Activated CD8-positive, alpha-beta T cell treated with anti-CD3 and anti-CD28 coated beads for 36 hours (primary cell): ENCODE measurements around the gene FJX1. TPM values are rescaled to one million over a fixed set of nuclear protein-coding genes. Genes with fewer than 3 reads are reported as not detected.

Experiments used
- ATAC-seq: fragments of 200-7000 bp; cut with Tn5 transposase; one replicate; pipeline ENCODE4 v1.10.0; 2021; ENCODE audit warnings: mild to moderate bottlenecking, moderate library complexity
- CTCF ChIA-PET: fragments of 350-600 bp; sonication (Branson Sonifier 250); formaldehyde crosslinking; loops from one replicate; lab custom pipeline; 2021; ENCODE audit warnings: antibody characterized with exemption; lab: Charles Lee
- POLR2A ChIA-PET: fragments of 350-600 bp; sonication (Branson Sonifier 250); formaldehyde crosslinking; loops from one replicate; lab custom pipeline; 2021; ENCODE audit warnings: antibody characterized with exemption; lab: Charles Lee
- DNase-seq: peaks from one replicate; pipeline ENCODE4 v3.0.0-alpha.2; 2020
- H3K27ac Mint-ChIP-seq: one replicate; pipeline ENCODE4 v1.8.0; 2021; ENCODE audit warnings: mild to moderate bottlenecking, mixed read lengths
- H3K27me3 Mint-ChIP-seq: one replicate; pipeline ENCODE4 v1.8.0; 2021; ENCODE audit warnings: mixed read lengths
- H3K36me3 Mint-ChIP-seq: one replicate; pipeline ENCODE4 v1.8.0; 2021; ENCODE audit warnings: low read depth, mixed read lengths
- H3K4me1 Mint-ChIP-seq: one replicate; pipeline ENCODE4 v1.8.0; 2021; ENCODE audit warnings: low read depth, mixed read lengths
- H3K4me3 Mint-ChIP-seq: one replicate; pipeline ENCODE4 v1.8.0; 2021; ENCODE audit warnings: mild to moderate bottlenecking, moderate library complexity, mixed read lengths
- H3K9me3 Mint-ChIP-seq: one replicate; pipeline ENCODE4 v1.8.0; 2021; ENCODE audit warnings: mixed read lengths
- CTCF ChIP-seq: fragments of 200-600 bp; IDR thresholded peaks from one replicate; pipeline ENCODE4 v1.8.0; 2022; ENCODE audit warnings: antibody characterized with exemption, mild to moderate bottlenecking
- intact Hi-C: fragments of 100-400 bp; cut with micrococcal nuclease; formaldehyde crosslinking; loops from one replicate; pipeline ENCODE4 v1.10.0; 2022
- total RNA-seq, 2 experiments: library from RNA; stranded (reverse); gene quantifications; one replicate each; pipeline ENCODE4 v1.2.3, GENCODE V29; 2021

Gene FJX1
- total RNA-seq, 2 experiments from 2014 or later, result 1.4 to 2.1 TPM

DNA sequence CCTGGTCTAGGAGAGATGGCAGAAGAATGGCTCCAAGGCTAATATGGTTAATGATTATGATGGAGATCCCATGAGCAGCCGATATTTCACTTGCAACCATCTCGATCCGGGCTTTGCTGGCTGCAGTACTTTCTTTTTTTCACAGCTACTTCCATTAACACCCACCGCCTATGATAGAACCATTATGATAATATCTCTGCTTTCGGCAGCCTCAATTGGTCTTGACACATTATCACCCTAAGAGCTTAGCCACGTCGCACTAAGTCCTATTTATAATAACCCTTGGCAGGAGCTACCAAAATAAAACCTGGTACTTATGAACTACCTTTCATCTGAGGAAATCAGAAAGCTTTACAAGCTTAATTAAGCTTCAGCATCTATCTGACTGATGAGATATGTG is 7.6 kb upstream of the FJX1 start:
- H3K27ac Mint-ChIP-seq, result no peak overlapping the region
- ATAC-seq, result no peak
- TF ChIP-seq CTCF, result no peak
- H3K36me3 Mint-ChIP-seq, result no peaks in the 10 kb centered on the region
- ChIA-PET POLR2A (no interaction called here), CTCF (interaction anchor here (1.3 to 2.7 kb wide), 3 partner anchors 211 to 648 kb away, joined by 3 to 8 read pairs (median 5); no protein-coding TSS in a partner anchor)
- no peaks in the 10 kb centered on the region for H3K9me3 Mint-ChIP-seq
- no peaks in the 10 kb centered on the region for H3K4me1 Mint-ChIP-seq
- no peak overlapping the region for H3K4me3 Mint-ChIP-seq
- no peak for DNase-seq
- intact Hi-C loops, result no loop called here
- peaks cover 17% of the 10 kb centered on the region for H3K27me3 Mint-ChIP-seq

DNA sequence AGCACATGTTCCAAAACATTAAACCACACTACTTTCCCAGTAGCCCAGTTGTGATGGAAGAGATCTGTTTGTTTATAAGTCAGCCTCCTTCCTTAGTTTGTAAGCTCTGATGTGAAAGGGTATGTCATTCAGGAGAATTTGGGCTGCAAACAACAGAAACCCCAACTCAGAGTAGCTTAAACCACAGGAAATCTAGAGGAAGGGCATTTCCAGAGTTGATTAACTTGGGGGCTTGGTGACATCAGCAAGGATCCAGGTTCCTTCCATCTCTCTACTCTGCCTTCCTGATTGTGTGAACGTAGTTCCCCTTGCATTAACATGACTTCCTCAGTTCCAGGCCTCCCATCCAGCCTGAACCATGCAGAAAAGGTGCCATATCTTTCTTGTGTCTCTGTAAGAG is 6.5 kb upstream of the FJX1 start:
- no peaks in the 10 kb centered on the region for H3K36me3 Mint-ChIP-seq
- H3K4me1 Mint-ChIP-seq, result no peaks in the 10 kb centered on the region
- no peak overlapping the region for H3K27ac Mint-ChIP-seq
- TF ChIP-seq CTCF, result no peak
- no peaks in the 10 kb centered on the region for H3K9me3 Mint-ChIP-seq
- no peak overlapping the region for H3K4me3 Mint-ChIP-seq
- intact Hi-C loops, result no loop called here
- H3K27me3 Mint-ChIP-seq, result peaks cover 16% of the 10 kb centered on the region
- DNase-seq (no peak), ATAC-seq (no peak)
- CTCF ChIA-PET, result interaction anchor here (1.3 to 2.7 kb wide), 2 partner anchors 210 to 520 kb away, joined by 3 to 8 read pairs; no protein-coding TSS in a partner anchor
- POLR2A ChIA-PET, result no interaction called here

- Mint-ChIP-seq H3K27me3 (peaks cover 34% of the 10 kb centered on the region), H3K27ac (no peak overlapping the region), H3K36me3 (no peaks in the 10 kb centered on the region), H3K4me1 (peaks cover 6% of the 10 kb centered on the region), H3K9me3 (no peaks in the 10 kb centered on the region), H3K4me3 (no peak overlapping the region)
- no peak for DNase-seq
- CTCF ChIA-PET, result interaction anchor here (0.6 to 3.2 kb wide), 14 partner anchors 7 to 651 kb away, joined by 3 to 25 read pairs (median 3); no protein-coding TSS in a partner anchor
- TF ChIP-seq CTCF, result no peak
- ATAC-seq, result no peak
- intact Hi-C loops, result loop anchor here (5.0 kb wide), 1 partner anchor 652 kb away; no protein-coding TSS in a partner anchor
- POLR2A ChIA-PET, result no interaction called here
Measured at GRCh38 chr11:35614939-35615569, 3.2 kb upstream of the FJX1 start.

GRCh38 chr11:35615921-35616900 is 2.0 kb upstream of the FJX1 start:
- intact Hi-C loops, result loop anchor here (2.0 to 5.0 kb wide), 2 partner anchors 205 to 651 kb away; no protein-coding TSS in a partner anchor
- TF ChIP-seq CTCF, result peak; percentile 87
- no peaks in the 10 kb centered on the region for H3K36me3 Mint-ChIP-seq
- ATAC-seq, result peak; percentile 34
- H3K4me1 Mint-ChIP-seq, result peaks cover 8% of the 10 kb centered on the region
- DNase-seq, result peak; percentile 46
- CTCF ChIA-PET, result interaction anchor here (0.6 to 3.2 kb wide), 19 partner anchors 9 to 650 kb away, joined by 3 to 25 read pairs (median 3); no protein-coding TSS in a partner anchor
- H3K4me3 Mint-ChIP-seq, result no peak overlapping the region
- H3K27ac Mint-ChIP-seq, result no peak overlapping the region
- H3K9me3 Mint-ChIP-seq, result no peaks in the 10 kb centered on the region
- POLR2A ChIA-PET, result no interaction called here
- H3K27me3 Mint-ChIP-seq, result peaks cover 44% of the 10 kb centered on the region
